WTC11 (cell line): ENCODE measurements around the gene SLC6A2. TPM values are rescaled to one million over a fixed set of nuclear protein-coding genes. Genes with fewer than 3 reads are reported as not detected.

Source experiments
- ATAC-seq: fragments of 200-7000 bp; cut with Tn5 transposase; 2 replicates; pipeline ENCODE4 v1.10.0; 2021; ENCODE audit warnings: mild to moderate bottlenecking, moderate library complexity
- CTCF ChIA-PET: fragments of 300-600 bp; sonication (Branson Sonifier 250); formaldehyde crosslinking; loops from one replicate; lab custom pipeline; 2021; ENCODE audit warnings: antibody characterized with exemption; lab: Charles Lee
- POLR2A ChIA-PET: fragments of 350-600 bp; sonication (Branson Sonifier 250); formaldehyde crosslinking; loops from one replicate; lab custom pipeline; 2021; ENCODE audit warnings: antibody characterized with exemption; lab: Charles Lee
- DNase-seq: peaks from one replicate; pipeline ENCODE4 v3.0.0; 2021; ENCODE audit warnings: low spot score
- H3K27ac Mint-ChIP-seq: 2 replicates; pipeline ENCODE4 v1.8.0; 2021; ENCODE audit warnings: mixed read lengths
- H3K27me3 Mint-ChIP-seq: 2 replicates; pipeline ENCODE4 v1.8.0; 2021; ENCODE audit warnings: low read depth, mild to moderate bottlenecking, moderate library complexity, mixed read lengths
- H3K36me3 Mint-ChIP-seq: 2 replicates; pipeline ENCODE4 v1.8.0; 2021; ENCODE audit warnings: mixed read lengths
- H3K4me1 Mint-ChIP-seq: 2 replicates; pipeline ENCODE4 v1.8.0; 2022; ENCODE audit warnings: mixed read lengths
- H3K4me3 Mint-ChIP-seq: 2 replicates; pipeline ENCODE4 v1.8.0; 2021; ENCODE audit warnings: mild to moderate bottlenecking, moderate library complexity, mixed read lengths
- H3K9me3 Mint-ChIP-seq: 2 replicates; pipeline ENCODE4 v1.8.0; 2021; ENCODE audit warnings: mixed read lengths
- AFF4 ChIP-seq: sonication (generic); formaldehyde crosslinking; IDR thresholded peaks from 2 replicates; pipeline ENCODE4 v1.8.1; 2023; ENCODE audit warnings: mild to moderate bottlenecking, missing genetic modification reagents, borderline replicate concordance
- ATF2 ChIP-seq: sonication (generic); formaldehyde crosslinking; IDR thresholded peaks from 2 replicates; pipeline ENCODE4 v1.8.1; 2022; ENCODE audit warnings: low read depth, missing genetic modification reagents, borderline replicate concordance
- CTCF ChIP-seq: fragments of 200-600 bp; IDR thresholded peaks from 2 replicates; pipeline ENCODE4 v1.8.0; 2022; ENCODE audit warnings: antibody characterized with exemption
- ELF4 ChIP-seq: sonication (generic); formaldehyde crosslinking; IDR thresholded peaks from 2 replicates; pipeline ENCODE4 v1.8.1; 2022; ENCODE audit warnings: low read depth, mild to moderate bottlenecking, moderate library complexity, missing genetic modification reagents
- ERG ChIP-seq: fragments of 250-450 bp; sonication (Bioruptor Pico); IDR thresholded peaks from 2 replicates; pipeline ENCODE4 v1.8.0; 2021; ENCODE audit warnings: mild to moderate bottlenecking
- FOXJ3 ChIP-seq: sonication (generic); formaldehyde crosslinking; IDR thresholded peaks from 2 replicates; pipeline ENCODE4 v1.9.0; 2021; ENCODE audit warnings: missing genetic modification reagents, mild to moderate bottlenecking, borderline replicate concordance
- FOXK1 ChIP-seq: sonication (generic); formaldehyde crosslinking; IDR thresholded peaks from 2 replicates; pipeline ENCODE4 v1.8.0; 2022; ENCODE audit warnings: mild to moderate bottlenecking, moderate library complexity, missing genetic modification reagents
- MYBL2 ChIP-seq: sonication (generic); formaldehyde crosslinking; IDR thresholded peaks from 2 replicates; pipeline ENCODE4 v1.8.1; 2023; ENCODE audit warnings: mild to moderate bottlenecking, moderate library complexity, missing genetic modification reagents
- NR3C1 ChIP-seq: sonication (generic); formaldehyde crosslinking; conservative IDR thresholded peaks from 2 replicates; pipeline ENCODE4 v1.8.1; 2023; ENCODE audit warnings: low read depth, mild to moderate bottlenecking, missing genetic modification reagents
- RELA ChIP-seq: sonication (generic); formaldehyde crosslinking; IDR thresholded peaks from 2 replicates; pipeline ENCODE4 v1.8.1; 2022; ENCODE audit warnings: missing genetic modification reagents, mild to moderate bottlenecking, borderline replicate concordance
- SOX15 ChIP-seq: fragments of 250-450 bp; sonication (Bioruptor Pico); IDR thresholded peaks from 2 replicates; pipeline ENCODE4 v1.9.0; 2021; ENCODE audit warnings: mild to moderate bottlenecking
- TP53 ChIP-seq: sonication (generic); formaldehyde crosslinking; IDR thresholded peaks from 2 replicates; pipeline ENCODE4 v1.8.1; 2023; ENCODE audit warnings: mild to moderate bottlenecking, missing genetic modification reagents
- ZNF121 ChIP-seq: sonication (generic); formaldehyde crosslinking; IDR thresholded peaks from 2 replicates; pipeline ENCODE4 v1.8.0; 2023; ENCODE audit warnings: missing genetic modification reagents
- ZNF396 ChIP-seq: fragments of 250-450 bp; sonication (Bioruptor Pico); IDR thresholded peaks from 2 replicates; pipeline ENCODE4 v1.8.0; 2021; ENCODE audit warnings: mild to moderate bottlenecking, moderate library complexity, borderline replicate concordance
- ZNF512 ChIP-seq: sonication (generic); formaldehyde crosslinking; IDR thresholded peaks from 2 replicates; pipeline ENCODE4 v1.8.1; 2022; ENCODE audit warnings: missing genetic modification reagents, borderline replicate concordance
- ZNF532 ChIP-seq: fragments of 250-450 bp; sonication (Bioruptor Pico); IDR thresholded peaks from 2 replicates; pipeline ENCODE4 v1.9.0; 2021; ENCODE audit warnings: mild to moderate bottlenecking, borderline replicate concordance
- total RNA-seq: library from RNA; stranded (reverse); gene quantifications from 3 replicates; pipeline ENCODE4 v1.2.3, GENCODE V29; 2021

SLC6A2 gene
- total RNA-seq, 1 experiment from 2014 or later = 0.20 TPM

GRCh38 chr16:55686671-55687070 lies 30.9 kb downstream of the SLC6A2 start (continued):
- no peak for TF ChIP-seq ZNF512 (CRISPR knock-in tag)
- no peak for TF ChIP-seq ATF2 (CRISPR knock-in tag)
- TF ChIP-seq AFF4 = no peak
- no peak for TF ChIP-seq ZNF396 (CRISPR knock-in tag)
- TF ChIP-seq ZNF532 (CRISPR knock-in tag) = no peak
- no peak for TF ChIP-seq ZNF121 (CRISPR knock-in tag)

- Mint-ChIP-seq H3K4me1 (peaks cover 23% of the 10 kb centered on the region), H3K9me3 (peaks cover 27% of the 10 kb centered on the region), H3K4me3 (no peak overlapping the region), H3K36me3 (no peaks in the 10 kb centered on the region), H3K27ac (no peak overlapping the region), H3K27me3 (no peaks in the 10 kb centered on the region; the same call in 1 of the 2 replicates)
- ChIA-PET CTCF (interaction anchor here (1.3 to 3.2 kb wide), 2 partner anchors 186 to 223 kb away, joined by 6 to 13 read pairs; no protein-coding TSS in a partner anchor), POLR2A (no interaction called here)
- DNase-seq = no peak
- ATAC-seq = no peak
- TF ChIP-seq MYBL2 (CRISPR knock-in tag) (no peak), NR3C1 (CRISPR knock-in tag) (no peak), ERG (CRISPR knock-in tag) (no peak), RELA (CRISPR knock-in tag) (no peak), ZNF532 (CRISPR knock-in tag) (no peak), ELF4 (CRISPR knock-in tag) (no peak), SOX15 (CRISPR knock-in tag) (no peak), FOXJ3 (CRISPR knock-in tag) (no peak), TP53 (CRISPR knock-in tag) (no peak), CTCF (no peak), FOXK1 (CRISPR knock-in tag) (no peak)
These were observed 32.0 kb downstream of the SLC6A2 start for GRCh38 chr16:55687802-55688201.
